HG02610 (cell line): Measurements from ENCODE around the gene LRRC1.

ENCODE experiments used
- ATAC-seq: cut with Tn5 transposase; IDR thresholded peaks from one replicate; pipeline ENCODE4 v1.9.1; 2021; ENCODE audit warnings: mild to moderate bottlenecking, moderate library complexity; ENCODE audit not compliant: unreplicated experiment

Gene LRRC1

DNA sequence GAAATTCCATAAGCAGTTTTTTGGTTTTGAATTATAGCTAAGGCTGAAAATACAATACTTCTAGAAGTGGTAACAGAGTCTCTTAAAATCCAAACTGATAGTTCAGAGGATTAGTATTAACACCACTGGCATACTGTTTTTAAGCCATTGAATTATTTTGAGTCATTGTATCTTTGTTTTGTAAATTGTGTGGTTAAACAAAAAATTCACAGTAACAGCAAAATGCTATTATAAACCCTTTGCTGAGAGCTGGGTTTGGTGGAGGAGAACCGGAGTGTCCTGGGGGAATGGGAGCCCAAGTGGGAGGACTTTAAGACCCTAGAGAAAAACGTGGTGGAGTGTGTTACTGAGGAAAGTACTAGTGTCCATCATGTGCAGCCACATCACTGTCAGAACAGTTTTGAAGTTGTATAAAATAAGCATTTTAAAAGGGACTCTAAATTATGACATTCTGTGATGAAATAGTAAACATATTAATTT is 125.1 kb downstream of the LRRC1 start:
- no peak for ATAC-seq

GRCh38 chr6:53920881-53921280 is 126.1 kb downstream of the LRRC1 start:
- ATAC-seq: no peak

DNA sequence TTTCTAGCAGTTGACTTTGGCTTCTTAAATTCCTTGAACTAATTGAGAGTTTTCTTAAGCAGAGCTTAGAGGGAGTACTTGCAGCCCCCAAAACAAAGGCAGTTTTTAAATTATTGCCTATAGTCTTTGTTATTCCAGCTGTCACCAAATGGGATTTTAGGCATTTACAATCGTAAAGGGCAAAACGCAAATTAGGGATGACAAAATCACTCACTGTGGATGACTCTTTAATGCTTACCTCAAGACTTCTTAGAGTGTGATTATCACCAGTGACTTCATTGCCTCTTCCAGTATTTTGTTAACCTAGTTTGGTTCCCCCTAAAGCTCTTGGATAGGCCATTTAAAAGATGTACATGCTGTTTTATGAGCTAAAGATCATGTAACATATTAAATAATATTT is 126.8 kb downstream of the LRRC1 start:
- ATAC-seq: no peak

GRCh38 chr6:53922539-53922981 is 127.8 kb downstream of the LRRC1 start:
- no peak for ATAC-seq

DNA sequence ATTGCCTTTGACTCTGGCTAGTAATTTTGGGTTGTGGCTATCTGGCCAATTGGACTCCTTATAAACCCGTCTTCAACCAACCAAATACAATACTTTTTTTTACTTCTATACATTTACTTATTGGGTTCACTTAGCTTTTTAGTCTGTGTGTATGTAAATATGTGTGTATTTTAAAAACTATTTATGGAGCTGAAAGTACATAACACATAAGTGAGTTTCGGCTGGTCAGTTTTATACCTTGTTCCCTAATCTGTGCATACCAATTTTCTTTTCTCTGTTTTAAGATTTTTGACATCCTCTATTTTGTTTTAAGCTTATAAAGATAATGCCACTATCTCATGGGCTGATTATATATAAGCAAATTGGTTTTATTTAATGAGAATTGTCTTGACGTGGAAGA is 129.5 kb downstream of the LRRC1 start:
- ATAC-seq: no peak

DNA sequence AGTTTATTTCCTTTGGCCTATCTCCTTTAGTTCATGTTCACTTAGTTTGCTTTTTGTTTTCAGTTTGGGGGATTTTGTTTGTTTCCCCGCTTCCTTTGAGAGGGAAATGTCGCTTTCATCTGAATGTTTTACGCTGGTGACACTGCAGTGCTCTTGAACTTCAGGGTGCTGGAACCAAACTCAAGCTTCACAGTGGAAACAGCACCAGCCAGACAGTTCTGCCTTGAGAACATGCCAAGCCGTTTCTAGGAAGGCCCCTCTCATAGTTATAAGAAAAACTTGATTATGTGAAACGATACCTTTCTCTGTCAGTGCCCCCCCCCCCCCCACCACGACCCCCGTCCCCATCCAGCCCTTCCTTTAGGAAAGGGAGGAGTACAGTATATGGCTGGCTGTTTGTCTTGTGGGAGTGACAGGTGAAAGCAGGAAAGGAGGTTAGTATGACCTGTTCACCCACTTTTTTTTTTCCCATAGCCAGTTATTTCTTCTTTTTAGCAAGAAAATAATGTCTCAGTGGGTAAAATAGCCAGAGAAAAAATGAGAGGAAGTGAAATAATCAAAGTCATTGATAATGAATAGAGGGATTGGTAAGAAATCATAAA is 130.1 kb downstream of the LRRC1 start:
- no peak for ATAC-seq

- no peak for ATAC-seq
These were observed 131.1 kb downstream of the LRRC1 start for GRCh38 chr6:53925891-53926290.

DNA sequence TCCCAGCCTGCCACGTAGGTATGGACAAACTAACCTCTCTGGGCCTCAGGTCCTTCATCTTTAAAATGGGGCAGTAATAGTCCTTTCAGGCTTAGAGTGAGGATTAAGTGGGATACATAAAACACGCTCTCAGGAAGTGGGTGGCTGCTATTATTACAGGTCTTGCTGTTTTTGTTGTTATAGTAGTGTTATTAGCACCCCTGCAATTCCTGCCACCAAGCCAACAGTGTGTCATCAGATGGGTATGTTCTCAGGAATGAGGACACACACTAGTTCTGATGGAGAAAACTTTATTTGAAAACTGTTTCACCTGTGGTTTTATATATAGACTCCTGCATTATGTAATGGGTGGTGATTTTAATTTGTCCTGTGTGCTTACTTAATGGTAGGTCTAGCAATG is 131.7 kb downstream of the LRRC1 start:
- ATAC-seq: no peak

DNA sequence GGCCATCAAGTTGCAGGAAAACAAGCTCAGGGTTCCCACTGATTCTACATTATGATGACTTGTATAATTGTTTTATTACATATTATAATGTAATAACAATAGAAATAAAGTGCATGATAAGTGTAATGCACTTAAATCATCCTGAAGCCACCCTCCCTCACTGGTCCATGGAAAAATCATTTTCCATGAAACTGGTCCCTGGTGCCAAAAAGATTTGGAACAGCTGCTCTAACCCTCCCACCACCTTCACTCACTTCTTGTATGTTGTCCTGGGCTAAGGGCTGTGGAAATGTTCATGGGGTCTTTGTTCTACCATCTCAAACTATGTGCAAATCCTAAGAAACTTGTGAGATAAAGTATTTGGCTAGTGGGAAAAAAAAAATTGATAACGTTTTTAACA is 133.8 kb downstream of the LRRC1 start:
- no peak for ATAC-seq

DNA sequence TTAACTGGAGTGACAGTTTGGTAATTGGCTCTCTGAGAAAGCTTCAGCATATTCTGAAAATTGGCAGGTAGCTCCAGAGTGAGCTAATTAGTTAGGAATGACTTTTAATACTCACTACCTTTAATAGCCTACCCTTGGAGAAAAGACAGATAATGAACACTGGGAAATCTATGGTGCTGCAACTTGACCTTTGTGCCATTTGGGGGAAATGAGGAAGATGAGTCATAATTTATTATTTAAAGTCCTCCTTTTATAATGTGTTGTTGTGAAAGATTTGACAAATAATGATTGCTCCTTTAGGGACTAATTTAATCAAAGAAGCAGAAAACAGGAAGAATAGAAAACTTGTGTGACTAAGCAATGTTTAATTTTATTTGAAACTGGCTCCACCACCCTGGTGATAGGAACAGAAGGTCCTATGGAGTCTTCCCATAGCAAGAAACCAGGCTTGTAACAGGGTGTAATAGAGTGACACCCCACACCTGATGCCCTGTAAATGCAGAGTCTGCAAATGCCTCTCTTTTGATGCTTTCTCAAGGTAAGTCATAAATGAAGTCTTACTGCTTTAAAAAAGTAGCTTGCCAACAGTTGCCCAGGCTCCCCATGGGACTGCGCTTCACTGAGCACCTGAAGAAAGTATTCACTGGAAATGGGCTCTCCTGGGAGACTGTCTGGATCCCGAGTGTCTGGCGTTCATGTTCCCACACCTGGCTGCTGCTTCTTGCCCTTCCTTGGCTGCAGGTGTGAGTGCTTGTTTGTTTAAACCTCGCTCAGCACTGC is 134.4 kb downstream of the LRRC1 start:
- no peak for ATAC-seq

- ATAC-seq: no peak
These were observed 135.0 kb downstream of the LRRC1 start for GRCh38 chr6:53929821-53930120.

DNA sequence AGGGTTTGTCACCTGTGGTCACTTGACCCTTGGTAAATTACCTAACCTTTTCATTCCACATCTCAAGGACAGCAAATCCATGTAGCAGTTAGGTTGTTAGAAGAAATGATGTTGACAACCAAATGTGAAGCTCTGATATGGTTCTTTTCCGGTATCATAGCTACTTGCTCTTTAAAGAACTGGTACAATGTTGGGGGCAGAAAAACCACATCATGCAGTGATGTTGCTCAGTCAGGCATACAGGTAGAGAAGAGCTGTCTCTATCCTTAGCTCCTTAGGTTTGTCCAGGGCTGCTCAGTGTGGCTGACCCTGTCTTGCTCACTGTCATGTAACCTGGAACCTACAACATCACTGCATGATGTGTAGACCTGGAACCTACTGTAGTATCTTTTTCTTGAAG is 135.5 kb downstream of the LRRC1 start:
- no peak for ATAC-seq

GRCh38 chr6:53931086-53931485 is 136.3 kb downstream of the LRRC1 start:
- no peak for ATAC-seq

- no peak for ATAC-seq
These were observed 137.7 kb downstream of the LRRC1 start for GRCh38 chr6:53932516-53932915.

- no peak for ATAC-seq
These were observed 139.2 kb downstream of the LRRC1 start for GRCh38 chr6:53934023-53934422.

DNA sequence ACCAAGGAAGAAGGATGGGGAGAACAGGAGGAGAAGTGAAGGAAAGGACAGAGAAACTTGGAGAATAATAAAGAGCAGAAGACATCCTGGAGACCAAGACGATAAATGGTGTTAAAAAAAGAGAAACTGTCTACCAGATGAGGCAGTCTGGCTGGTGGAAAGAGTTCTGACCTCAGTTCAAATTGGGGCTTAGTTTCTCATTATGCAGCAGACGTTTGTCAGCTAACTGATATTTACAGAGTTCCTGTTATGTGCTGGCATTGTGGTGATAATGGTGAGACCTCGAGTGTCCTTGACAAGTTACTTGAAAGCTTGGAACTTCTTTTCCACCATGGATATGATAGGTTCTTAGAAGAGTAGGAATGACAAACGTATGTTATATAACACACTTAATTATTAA is 142.7 kb downstream of the LRRC1 start:
- ATAC-seq: no peak

GRCh38 chr6:53938810-53939209 is 144.0 kb downstream of the LRRC1 start:
- peak; percentile 68 for ATAC-seq

DNA sequence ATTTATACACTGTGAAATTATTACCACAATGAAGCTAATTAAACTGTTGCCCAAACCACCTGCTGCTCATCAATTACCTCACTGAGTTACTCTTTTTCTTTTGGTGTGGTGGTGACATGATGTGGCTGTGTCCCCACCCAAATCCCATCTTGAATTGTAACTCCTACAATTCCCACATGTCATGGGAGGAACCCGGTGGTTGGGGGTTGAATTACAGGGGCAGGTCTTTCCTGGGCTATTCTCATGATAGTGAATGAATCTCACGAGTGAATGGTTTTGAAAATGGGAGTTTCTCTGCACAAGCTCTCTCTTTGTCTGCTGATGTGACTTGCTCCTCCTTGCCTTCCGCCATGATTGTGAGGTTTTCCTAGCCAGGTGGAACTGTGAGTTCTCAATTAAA is 145.0 kb downstream of the LRRC1 start:
- ATAC-seq: no peak

- no peak for ATAC-seq
These were observed 148.6 kb downstream of the LRRC1 start for GRCh38 chr6:53943395-53943794.

DNA sequence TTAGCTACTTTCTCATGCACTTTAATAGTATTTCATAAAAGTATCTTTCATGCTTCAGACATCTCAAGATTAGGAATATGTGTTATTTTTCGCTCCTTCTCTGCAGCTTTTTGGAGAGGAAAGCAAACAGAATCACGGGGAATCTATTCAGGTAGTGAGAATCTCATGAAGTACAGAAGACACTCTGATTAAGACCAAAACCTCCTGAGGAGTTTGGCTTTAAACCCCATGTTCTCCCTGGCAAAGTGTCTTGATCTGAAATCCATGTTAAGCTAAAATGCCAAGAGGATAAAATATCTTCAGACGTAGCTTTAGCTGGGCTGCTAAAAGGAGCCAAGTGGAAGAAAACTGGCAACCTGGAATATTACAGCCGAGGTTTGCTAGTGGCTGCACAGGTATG is 149.3 kb downstream of the LRRC1 start:
- no peak for ATAC-seq

GRCh38 chr6:53944543-53944942 is 149.7 kb downstream of the LRRC1 start:
- no peak for ATAC-seq

GRCh38 chr6:53945765-53946407 is 151.1 kb downstream of the LRRC1 start:
- ATAC-seq: no peak
